ENCODE results near the gene SOX9.

Gene SOX9

DNA sequence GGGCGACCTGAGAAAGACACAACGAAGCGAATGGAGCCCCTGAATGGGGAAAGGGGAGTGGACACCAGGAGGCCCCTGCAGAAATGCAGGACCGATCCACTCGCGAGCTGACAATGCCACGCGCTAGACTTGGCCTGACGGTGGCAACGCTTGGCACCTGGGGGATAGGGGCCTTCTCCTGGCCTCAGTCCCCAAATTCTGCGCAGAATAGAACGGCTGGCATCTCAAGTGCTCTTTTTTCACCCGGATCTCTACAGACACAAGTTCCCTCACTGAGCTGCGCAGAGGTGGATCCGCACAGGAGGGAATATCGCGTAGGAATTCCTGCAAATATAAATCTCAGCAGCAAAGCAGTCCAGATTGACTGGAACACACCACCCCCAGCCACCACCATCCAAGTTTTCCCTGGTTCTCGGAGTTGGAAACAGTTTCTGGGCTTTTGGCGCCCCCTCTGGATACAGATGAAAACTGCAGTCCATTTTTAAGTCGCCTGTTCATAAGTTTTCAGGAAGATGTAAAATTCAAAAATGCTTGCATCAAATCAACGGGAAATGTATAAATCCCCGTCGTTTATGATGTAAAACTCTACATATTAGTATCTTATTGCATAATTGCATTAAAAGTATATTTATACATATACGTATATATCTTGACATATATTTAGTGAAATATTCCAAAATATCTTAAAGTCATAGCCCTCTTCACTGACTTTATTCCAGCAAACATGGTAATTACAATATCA lies 2.3 kb upstream of the SOX9 start:
- Histone ChIP-seq H3K79me2 (ENCODE audit: insufficient read depth, low read depth) (0 out of 2 replicates have a peak, but pooled peaks cover 5% of the 10 kb centered on the region), H2AFZ (ENCODE audit: low read depth) (no peak overlapping the region), H3K27ac (no peak overlapping the region), H3K27me3 (ENCODE audit: insufficient read depth, low read depth) (peaks cover 11% of the 10 kb centered on the region), H3K4me2 (0 out of 2 replicates have a peak overlapping the region, but pooled peaks have one; percentile 8), H3K36me3 (ENCODE audit: insufficient read depth) (peaks cover 4% of the 10 kb centered on the region; the same call in 1 of the 2 replicates), H4K20me1 (ENCODE audit: insufficient read depth) (no peaks in the 10 kb centered on the region), H3K4me1 (ENCODE audit: low read depth, poor library complexity, severe bottlenecking) (peaks cover 11% of the 10 kb centered on the region), H3K9ac (no peak overlapping the region), H3K4me3 (IDR thresholded peaks at IDR 0.05; ENCODE audit: insufficient read depth, low read depth, low read length) (no peak overlapping the region)
- TF ChIP-seq, protein P1, sequence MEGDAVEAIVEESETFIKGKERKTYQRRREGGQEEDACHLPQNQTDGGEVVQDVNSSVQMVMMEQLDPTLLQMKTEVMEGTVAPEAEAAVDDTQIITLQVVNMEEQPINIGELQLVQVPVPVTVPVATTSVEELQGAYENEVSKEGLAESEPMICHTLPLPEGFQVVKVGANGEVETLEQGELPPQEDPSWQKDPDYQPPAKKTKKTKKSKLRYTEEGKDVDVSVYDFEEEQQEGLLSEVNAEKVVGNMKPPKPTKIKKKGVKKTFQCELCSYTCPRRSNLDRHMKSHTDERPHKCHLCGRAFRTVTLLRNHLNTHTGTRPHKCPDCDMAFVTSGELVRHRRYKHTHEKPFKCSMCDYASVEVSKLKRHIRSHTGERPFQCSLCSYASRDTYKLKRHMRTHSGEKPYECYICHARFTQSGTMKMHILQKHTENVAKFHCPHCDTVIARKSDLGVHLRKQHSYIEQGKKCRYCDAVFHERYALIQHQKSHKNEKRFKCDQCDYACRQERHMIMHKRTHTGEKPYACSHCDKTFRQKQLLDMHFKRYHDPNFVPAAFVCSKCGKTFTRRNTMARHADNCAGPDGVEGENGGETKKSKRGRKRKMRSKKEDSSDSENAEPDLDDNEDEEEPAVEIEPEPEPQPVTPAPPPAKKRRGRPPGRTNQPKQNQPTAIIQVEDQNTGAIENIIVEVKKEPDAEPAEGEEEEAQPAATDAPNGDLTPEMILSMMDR (conservative IDR thresholded peaks at IDR 0.05; ENCODE audit: low read depth, low read length): peak; percentile 98

DNA sequence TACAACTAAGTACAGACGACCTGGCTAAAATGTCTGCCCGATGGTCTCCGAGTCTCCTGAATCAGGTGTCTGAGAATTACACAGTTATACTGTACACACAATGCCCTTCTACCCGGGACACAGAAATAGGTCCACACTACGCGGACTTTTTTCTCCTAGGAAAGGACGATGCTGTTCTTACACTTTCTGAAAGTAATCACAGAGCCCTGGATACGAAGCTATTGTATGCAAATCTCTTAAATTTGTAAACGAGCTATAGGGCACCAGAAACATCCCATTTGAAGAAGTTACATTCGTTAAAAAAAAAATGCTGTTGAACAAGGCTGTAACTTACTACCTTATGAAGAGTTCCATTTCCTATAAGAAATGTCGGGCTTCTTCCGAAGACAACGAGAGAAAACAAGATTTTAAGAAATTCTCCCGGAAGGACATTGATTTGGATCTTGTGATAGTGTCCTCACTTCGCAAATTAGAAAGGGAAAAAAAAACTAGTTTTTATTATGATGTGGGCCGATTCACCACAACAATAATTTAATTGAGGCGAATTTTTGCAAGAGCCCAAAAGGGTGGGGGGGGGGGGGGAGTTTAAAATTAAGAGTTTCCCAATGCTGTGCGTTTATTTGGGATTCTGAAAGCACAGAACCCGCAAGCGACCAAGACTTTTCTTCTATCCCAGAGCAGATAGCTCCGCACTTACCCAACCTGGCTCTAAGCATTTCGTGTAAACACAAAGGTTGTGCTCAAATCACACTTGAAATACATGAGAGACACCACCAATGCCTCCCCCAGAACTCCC lies 1.5 kb upstream of the SOX9 start:
- H3K79me2 ChIP-seq (ENCODE audit: insufficient read depth, low read depth): 0 out of 2 replicates have a peak, but pooled peaks cover 5% of the 10 kb centered on the region

DNA sequence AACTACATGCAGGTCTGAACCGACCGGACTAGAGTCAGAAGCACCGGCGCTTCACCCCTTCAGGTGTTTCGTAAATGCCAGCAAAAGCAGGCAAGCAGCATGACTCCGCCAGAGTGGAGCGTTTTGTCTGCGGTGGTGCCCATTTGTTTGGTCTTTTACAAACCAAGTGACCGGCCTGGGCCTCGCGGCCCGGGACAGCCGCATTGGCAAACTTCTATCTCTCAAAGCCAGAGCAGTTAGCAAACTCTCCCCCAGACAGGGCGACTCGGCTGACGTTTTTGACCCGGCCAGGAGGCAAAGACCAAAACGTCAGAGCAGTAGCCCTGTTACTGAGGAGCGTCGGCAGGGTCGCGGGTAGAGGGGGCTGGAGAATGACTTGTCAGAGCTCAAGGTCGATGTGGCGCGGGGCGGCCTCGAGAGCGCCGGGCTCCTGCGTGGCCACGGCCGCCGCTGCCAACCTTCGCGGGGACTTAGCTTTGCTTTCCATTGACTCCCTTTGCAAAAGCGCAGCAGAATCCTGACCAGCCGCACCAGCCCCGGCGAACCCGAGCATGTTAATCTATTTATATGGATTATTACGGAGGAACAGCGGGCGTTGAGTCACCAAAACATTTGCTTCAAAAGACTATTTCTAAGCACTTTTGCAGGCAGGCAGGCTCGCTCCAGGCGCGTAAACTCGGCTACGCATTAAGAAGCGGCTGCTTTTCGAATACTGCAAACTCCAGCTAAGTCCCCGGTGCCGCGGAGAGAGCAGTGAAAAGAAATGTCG lies 763 bp upstream of the SOX9 start:
- peaks cover 11% of the 10 kb centered on the region for H3K27me3 ChIP-seq (ENCODE audit: insufficient read depth, low read depth)
- H3K36me3 ChIP-seq (ENCODE audit: insufficient read depth): peaks cover 4% of the 10 kb centered on the region
- 0 out of 2 replicates have a peak, but pooled peaks cover 5% of the 10 kb centered on the region for H3K79me2 ChIP-seq (ENCODE audit: insufficient read depth, low read depth)
- peaks cover 20% of the 10 kb centered on the region for H3K4me1 ChIP-seq (ENCODE audit: low read depth, poor library complexity, severe bottlenecking)
- H2AFZ ChIP-seq (ENCODE audit: low read depth): peak overlapping the region; percentile 95
- no peak overlapping the region for H3K4me3 ChIP-seq (IDR thresholded peaks at IDR 0.05; ENCODE audit: insufficient read depth, low read depth, low read length)
- TF ChIP-seq, protein P1 (conservative IDR thresholded peaks at IDR 0.05; ENCODE audit: low read depth, low read length): no peak
- H3K4me2 ChIP-seq: peak overlapping the region; percentile 99
- H3K27ac ChIP-seq: no peak overlapping the region
- peak overlapping the region; percentile 30; the same call in 1 of the 2 replicates for H3K9ac ChIP-seq
- H4K20me1 ChIP-seq (ENCODE audit: insufficient read depth): no peaks in the 10 kb centered on the region

More for the DNA sequence above, 1.5 kb upstream of the SOX9 start:
- Histone ChIP-seq H3K4me3 (IDR thresholded peaks at IDR 0.05; ENCODE audit: insufficient read depth, low read depth, low read length) (no peak overlapping the region), H3K4me1 (ENCODE audit: low read depth, poor library complexity, severe bottlenecking) (peaks cover 13% of the 10 kb centered on the region), H4K20me1 (ENCODE audit: insufficient read depth) (no peaks in the 10 kb centered on the region), H2AFZ (ENCODE audit: low read depth) (peak overlapping the region; percentile 95; the same call in 1 of the 2 replicates), H3K9ac (no peak overlapping the region), H3K4me2 (peak overlapping the region; percentile 99), H3K36me3 (ENCODE audit: insufficient read depth) (peaks cover 4% of the 10 kb centered on the region), H3K27ac (no peak overlapping the region), H3K27me3 (ENCODE audit: insufficient read depth, low read depth) (peaks cover 11% of the 10 kb centered on the region)
- TF ChIP-seq, protein P1 (conservative IDR thresholded peaks at IDR 0.05; ENCODE audit: low read depth, low read length): no peak
